ENCODE results near the gene NKIRAS1. TPM values are rescaled to one million over a fixed set of nuclear protein-coding genes. Genes with fewer than 3 reads are reported as not detected.
"Not testable (repeated sequence)": the region's sequence is repeated elsewhere in the genome, so short reads cannot be mapped to it uniquely, and the experiment has no call there.

NKIRAS1 gene
- total and polyA plus RNA-seq, 8 donors = 8.8 to 19.7 (median 14.5) TPM

DNA sequence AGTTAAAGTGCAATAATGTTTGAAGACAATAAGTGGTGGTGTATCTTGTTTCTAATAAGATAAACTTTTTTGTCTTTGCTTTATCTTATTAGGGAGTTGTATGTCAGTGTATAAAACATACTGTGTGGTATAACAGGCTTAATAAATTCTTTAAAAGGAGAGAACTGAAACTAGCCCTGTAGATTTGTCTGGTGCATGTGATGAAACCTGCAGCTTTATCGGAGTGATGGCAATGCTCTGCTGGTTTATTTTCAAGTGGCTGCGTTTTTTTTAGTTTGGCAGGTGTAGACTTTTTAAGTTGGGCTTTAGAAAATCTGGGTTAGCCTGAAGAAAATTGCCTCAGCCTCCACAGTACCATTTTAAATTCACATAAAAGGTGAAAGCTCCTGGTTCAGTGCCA, 2.8 kb upstream of the NKIRAS1 start:
- peaks cover 0 to 51% of the 10 kb centered on the region in 2 donors for H3K36me3 ChIP-seq
- intact Hi-C loops (cut with DNase I) = no loop called here
- no peak for ATAC-seq

GRCh38 chr3:23918331-23918730, 1.5 kb upstream of the NKIRAS1 start:
- H3K36me3 ChIP-seq = peaks cover 0 to 51% of the 10 kb centered on the region in 2 donors
- H3K4me3 ChIP-seq = peak overlapping the region; percentile 63 to 86
- intact Hi-C loops (cut with DNase I); H3K27me3 ChIP-seq; ATAC-seq; DNase-seq; H3K9me3 ChIP-seq: not testable (repeated sequence)
- H3K27ac ChIP-seq = peak overlapping the region in 1 of 2 donors; percentile 94
- peaks cover 14 to 42% of the 10 kb centered on the region in 2 donors for H3K4me1 ChIP-seq

More for the DNA sequence above, 2.8 kb upstream of the NKIRAS1 start:
- DNase-seq = no peak
- H3K4me3 ChIP-seq = peak overlapping the region in 1 of 2 donors; percentile 86
- peaks cover 14 to 37% of the 10 kb centered on the region in 2 donors for H3K4me1 ChIP-seq
- TF ChIP-seq CTCF (IDR thresholded peaks at IDR 0.05) = no peak
- no peaks in the 10 kb centered on the region for H3K27me3 ChIP-seq
- H3K9me3 ChIP-seq = no peaks in the 10 kb centered on the region
- no peak overlapping the region for H3K27ac ChIP-seq

GRCh38 chr3:23917679-23918303, 1.0 kb upstream of the NKIRAS1 start:
- peak; percentile 72 for ATAC-seq
- H3K9me3 ChIP-seq; intact Hi-C loops (cut with DNase I); H3K27me3 ChIP-seq: not testable (repeated sequence)
- Histone ChIP-seq H3K4me3 (peak overlapping the region; percentile 63 to 86), H3K4me1 (peaks cover 14 to 42% of the 10 kb centered on the region in 2 donors), H3K27ac (peak overlapping the region; percentile 94), H3K36me3 (peaks cover 0 to 50% of the 10 kb centered on the region in 2 donors)
- peak in 1 of 4 donors; percentile 70 for DNase-seq

DNA sequence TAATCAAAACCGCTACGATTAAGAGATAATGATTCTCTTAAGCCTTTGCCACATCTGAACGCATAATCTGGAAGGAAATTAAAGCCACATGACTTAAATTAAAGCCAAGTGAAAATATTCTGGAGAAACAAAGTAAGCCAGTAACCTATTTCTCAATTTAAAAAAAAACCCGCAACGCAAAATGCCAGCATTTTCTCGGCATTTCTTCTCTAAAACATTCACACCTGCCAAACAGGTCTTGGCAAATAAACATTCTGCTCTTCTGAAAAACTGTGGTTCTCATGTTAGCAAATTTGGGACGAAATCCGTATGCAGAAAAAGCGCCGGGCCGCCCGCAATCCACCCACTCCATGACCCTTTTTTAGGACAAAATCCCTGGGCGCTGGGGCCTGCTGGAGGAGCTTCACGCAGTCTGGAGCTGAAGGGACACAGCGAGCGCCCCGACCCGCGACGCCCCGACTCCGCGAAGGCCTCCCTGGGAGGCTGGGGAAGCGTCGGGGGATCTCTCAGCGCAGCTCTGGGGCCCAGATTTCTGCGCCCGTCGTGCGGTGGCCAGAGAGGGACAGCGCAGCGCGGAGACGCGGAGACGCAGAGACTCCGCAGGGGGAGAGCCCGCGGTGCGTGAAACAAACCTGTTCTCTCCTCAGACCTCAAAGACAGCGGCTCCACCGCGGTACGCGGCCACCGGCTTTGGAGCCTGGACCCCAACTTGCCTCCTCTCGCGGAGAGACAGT, 471 bp downstream of the NKIRAS1 start:
- H3K9me3 ChIP-seq = no peaks in the 10 kb centered on the region
- peaks cover 14 to 42% of the 10 kb centered on the region in 2 donors for H3K4me1 ChIP-seq
- H3K27ac ChIP-seq = peak overlapping the region; percentile 94
- intact Hi-C loops (cut with DNase I) = no loop called here
- no peak for DNase-seq
- peak; percentile 63 for ATAC-seq
- no peaks in the 10 kb centered on the region for H3K27me3 ChIP-seq
- TF ChIP-seq CTCF (IDR thresholded peaks at IDR 0.05) = no peak
- H3K4me3 ChIP-seq = peak overlapping the region; percentile 63 to 86
- peaks cover 0 to 35% of the 10 kb centered on the region in 2 donors for H3K36me3 ChIP-seq

- Histone ChIP-seq H3K27me3 (no peaks in the 10 kb centered on the region), H3K4me3 (peak overlapping the region; percentile 63 to 86), H3K9me3 (no peaks in the 10 kb centered on the region), H3K4me1 (peaks cover 14 to 42% of the 10 kb centered on the region in 2 donors), H3K27ac (peak overlapping the region in 1 of 2 donors; percentile 94), H3K36me3 (peaks cover 0 to 33% of the 10 kb centered on the region in 2 donors)
- ATAC-seq (no peak), DNase-seq (peak in 2 of 4 donors; percentile 16 to 18)
- TF ChIP-seq CTCF (IDR thresholded peaks at IDR 0.05) = no peak
- intact Hi-C loops (cut with DNase I) = no loop called here
These were observed 1.2 kb downstream of the NKIRAS1 start for GRCh38 chr3:23915537-23916108.
